Endothelial cell of umbilical vein (primary cell): ENCODE data around the gene SLC25A21. TPM values are rescaled to one million over a fixed set of nuclear protein-coding genes. Genes with fewer than 3 reads are reported as not detected.

Experiments
- BruUV-seq: library from RNA; stranded (reverse); fragments of 400-500 nt; replicated peaks from 2 replicates; lab custom pipeline; 2021; lab: Mats Ljungman, UMichigan
- CTCF ChIA-PET: fragments of 300-600, 350-600 bp; sonication (Branson Sonifier 250); formaldehyde crosslinking; loops from one replicate; lab custom pipeline; 2021; ENCODE audit warnings: antibody characterized with exemption, inconsistent platforms; lab: Charles Lee
- POLR2A ChIA-PET: fragments of 300-600, 350-600 bp; sonication (Branson Sonifier 250); formaldehyde crosslinking; loops from one replicate; lab custom pipeline; 2021; ENCODE audit warnings: antibody characterized with exemption, inconsistent platforms; lab: Charles Lee
- DNase-seq: peaks from one replicate; pipeline ENCODE4 v3.0.0-alpha.2; 2011; ENCODE audit warnings: low read depth, low spot score
- FAIRE-seq: peaks from 2 replicates; lab custom pipeline; 2011; peaks lifted over from hg19 to GRCh38; lab: Jason Lieb, UNC
- H2AFZ ChIP-seq: 2 replicates; pipeline ENCODE4 v1.6.0; 2012; ENCODE audit warnings: low read depth, low read length, control low read depth, inconsistent platforms
- H3K27ac ChIP-seq: 2 replicates; pipeline ENCODE4 v1.5.1; 2011; ENCODE audit warnings: low read depth, mild to moderate bottlenecking, control low read depth, low read length, moderate library complexity; ENCODE audit not compliant: insufficient read depth
- H3K27me3 ChIP-seq, 2 experiments: 2 replicates each; pipeline versions ENCODE4 v1.6.0 to v1.6.1; 2011; ENCODE audit warnings: low read length in 2 of 2, mixed read lengths in 1 of 2; ENCODE audit not compliant: control insufficient read depth in 2 of 2, insufficient read depth in 2 of 2
- H3K36me3 ChIP-seq, 2 experiments: 2 replicates in 1 of 2; 3 replicates in 1 of 2; pipeline ENCODE4 v1.5.1; 2011; ENCODE audit warnings: low read length in 2 of 2, mild to moderate bottlenecking in 1 of 2, moderate library complexity in 1 of 2; ENCODE audit not compliant: control insufficient read depth in 2 of 2, insufficient read depth in 2 of 2; ENCODE audit errors: extremely low read depth in 1 of 2
- H3K4me1 ChIP-seq: 3 replicates; pipeline ENCODE4 v1.5.1; 2011; ENCODE audit warnings: mild to moderate bottlenecking, low read length; ENCODE audit not compliant: control insufficient read depth, insufficient read depth; ENCODE audit errors: extremely low read depth
- H3K4me2 ChIP-seq: 2 replicates; pipeline ENCODE4 v1.6.1; 2011; ENCODE audit warnings: low read length, control low read depth, mixed read lengths; ENCODE audit not compliant: insufficient read depth
- H3K4me3 ChIP-seq, 3 experiments: fragments of 200-600 bp in 1 of 3; sonication (generic), shearing (Covaris generic) in 1 of 3; replicated peaks in 1 of 3; 2 replicates each; pipeline ENCODE4 v1.5.1; 2011 to 2016; ENCODE audit warnings: control low read depth in 3 of 3, low read length in 3 of 3, mild to moderate bottlenecking in 2 of 3, inconsistent platforms in 1 of 3, low read depth in 1 of 3, moderate library complexity in 1 of 3; ENCODE audit not compliant: insufficient read depth in 1 of 3
- H3K79me2 ChIP-seq: 2 replicates; pipeline ENCODE4 v1.6.0; 2012; ENCODE audit warnings: low read length, inconsistent platforms; ENCODE audit not compliant: control insufficient read depth, insufficient read depth
- H3K9ac ChIP-seq: replicated peaks from 2 replicates; pipeline ENCODE3; 2011; ENCODE audit warnings: low read length, control low read depth; ENCODE audit not compliant: insufficient read depth; ENCODE audit errors: extremely low read depth
- H3K9me1 ChIP-seq: replicated peaks from 3 replicates; pipeline ENCODE4 v1.6.0; 2011; ENCODE audit warnings: mild to moderate bottlenecking, low read length; ENCODE audit not compliant: control insufficient read depth, insufficient read depth; ENCODE audit errors: extremely low read depth
- H3K9me3 ChIP-seq: replicated peaks from 2 replicates; pipeline ENCODE4 v1.5.1; 2012; ENCODE audit warnings: low read length, inconsistent platforms; ENCODE audit not compliant: control insufficient read depth, insufficient read depth
- H4K20me1 ChIP-seq: replicated peaks from 2 replicates; pipeline ENCODE3; 2011; ENCODE audit warnings: mild to moderate bottlenecking, low read length; ENCODE audit not compliant: control insufficient read depth, insufficient read depth; ENCODE audit errors: extremely low read depth
- FOS ChIP-seq: IDR thresholded peaks from 2 replicates; pipeline ENCODE4 v1.6.1; 2011; ENCODE audit warnings: mild to moderate bottlenecking, low read length, moderate library complexity, borderline replicate concordance; ENCODE audit not compliant: insufficient read depth
- GATA2 ChIP-seq: IDR thresholded peaks from 2 replicates; pipeline ENCODE4 v1.7.0; 2011; ENCODE audit warnings: low read depth, mild to moderate bottlenecking, moderate library complexity, mixed read lengths, low read length; ENCODE audit not compliant: insufficient read length, insufficient read depth
- JUN ChIP-seq: IDR thresholded peaks from 2 replicates; pipeline ENCODE4 v1.6.1; 2011; ENCODE audit warnings: borderline replicate concordance, low read depth; ENCODE audit not compliant: insufficient read length, insufficient read depth
- POLR2A ChIP-seq: IDR thresholded peaks from 2 replicates; pipeline ENCODE4 v1.6.1; 2012; ENCODE audit warnings: low read depth, mild to moderate bottlenecking, control low read depth, low read length
- POLR2AphosphoS5 ChIP-seq: IDR thresholded peaks from 2 replicates; pipeline ENCODE4 v1.6.1; 2012; ENCODE audit warnings: low read depth, mild to moderate bottlenecking, control low read depth, low read length, moderate library complexity; ENCODE audit not compliant: insufficient read depth
- dilution Hi-C: fragments of 300-500 bp; cut with MboI; formaldehyde crosslinking; loops from one replicate; pipeline ENCODE4 v1.15.0; 2019; ENCODE audit warnings: low sequenced_read_pairs; ENCODE audit not compliant: extremely low pct_ligation_motif_present
- intact Hi-C: fragments of 100-400 bp; cut with micrococcal nuclease; formaldehyde crosslinking; loops from one replicate; pipeline ENCODE4 v1.10.0; 2022
- microRNA-seq: library from miRNA; unstranded; fragments of <30 nt; microRNA quantifications from one replicate; pipeline ENCODE4 v1.2.0, GENCODE V29; 2021; ENCODE audit warnings: borderline number of aligned reads, borderline replicate concordance
- polyA plus RNA-seq, 4 experiments: library from polyadenylated mRNA; depleted of rRNA in 3 of 4; stranded (reverse) in 3 of 4; unstranded in 1 of 4; fragments of >200 nt; gene quantifications; 2 replicates each; pipeline versions ENCODE4 v1.2.1 to v1.2.3, GENCODE V29; 2011 to 2012; ENCODE audit warnings: missing spikeins in 1 of 4
- small RNA-seq: library from RNA; depleted of rRNA; stranded (forward); fragments of <200 nt; gene quantifications from one replicate; pipeline ENCODE3, GENCODE V24; 2012; ENCODE audit warnings: low replicate concordance, low read depth; ENCODE audit not compliant: insufficient read depth, insufficient read length
- total RNA-seq: library from RNA; stranded (reverse); gene quantifications from 2 replicates; pipeline ENCODE4 v1.2.3, GENCODE V29; 2021
- TF ChIP-seq, protein P1 (sequence below): IDR thresholded peaks from 2 replicates; pipeline ENCODE4 v1.6.1; 2011; ENCODE audit not compliant: insufficient read depth, insufficient read length
- TF ChIP-seq, protein P2 (sequence below), 2 donors: IDR thresholded peaks; 1 replicate in 1 of 2; 2 replicates in 1 of 2; pipeline ENCODE4 v1.5.1; 2011; ENCODE audit warnings: low read length in 2 of 2, mild to moderate bottlenecking in 2 of 2, moderate library complexity in 2 of 2, control low read depth in 1 of 2, inconsistent platforms in 1 of 2, low read depth in 1 of 2; ENCODE audit not compliant: insufficient read depth in 1 of 2; ENCODE audit errors: extremely low read depth in 1 of 2

The SLC25A21 gene
- total and polyA plus RNA-seq, 2 donors (not counting 3 experiments of a cell fraction or from before 2014, with no cell fraction given), result 0.98 to 1.4 TPM

DNA sequence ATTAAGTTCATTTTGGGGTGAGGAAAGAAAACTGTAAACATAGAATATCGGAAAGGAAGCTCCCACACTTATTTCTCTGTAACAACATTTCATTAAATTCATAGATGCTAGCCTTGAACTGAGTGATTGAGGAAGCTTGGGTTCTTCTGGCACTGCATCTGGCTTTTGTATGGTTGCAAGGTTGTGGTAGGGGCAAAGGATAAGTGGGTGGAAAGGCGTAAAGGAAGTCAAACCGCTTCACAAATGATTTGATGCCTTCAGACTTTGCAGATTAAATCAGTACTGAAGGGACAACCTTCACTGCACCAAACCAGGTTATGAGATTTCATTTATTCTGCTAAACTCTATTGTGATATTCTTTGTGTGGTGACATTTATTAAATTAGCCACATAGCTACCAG lies 538.8 kb downstream of the SLC25A21 start:
- H3K36me3 ChIP-seq, result no peaks in the 10 kb centered on the region
- FAIRE-seq, result no peak
- intact Hi-C loops, result no loop called here
- peaks cover 2 to 3% of the 10 kb centered on the region in 2 experiments for H3K27me3 ChIP-seq
- no peaks in the 10 kb centered on the region for H4K20me1 ChIP-seq
- DNase-seq, result no peak
- H2AFZ ChIP-seq, result no peak overlapping the region
- ChIA-PET POLR2A (no interaction called here), CTCF (interaction anchor here (1.0 kb wide), 1 partner anchor 8 kb away, joined by 3 read pairs; no protein-coding TSS in a partner anchor)
- H3K9me3 ChIP-seq, result no peaks in the 10 kb centered on the region
- no peak overlapping the region for H3K4me3 ChIP-seq
- no peak overlapping the region for H3K27ac ChIP-seq
- H3K4me1 ChIP-seq, result no peaks in the 10 kb centered on the region
- no TSS peak for BruUV-seq
- H3K9me1 ChIP-seq, result no peaks in the 10 kb centered on the region
- H3K4me2 ChIP-seq, result no peak overlapping the region
- TF ChIP-seq GATA2, result no peak
- TF ChIP-seq, protein P1, sequence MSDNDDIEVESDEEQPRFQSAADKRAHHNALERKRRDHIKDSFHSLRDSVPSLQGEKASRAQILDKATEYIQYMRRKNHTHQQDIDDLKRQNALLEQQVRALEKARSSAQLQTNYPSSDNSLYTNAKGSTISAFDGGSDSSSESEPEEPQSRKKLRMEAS, result no peak
- TF ChIP-seq, protein P2, sequence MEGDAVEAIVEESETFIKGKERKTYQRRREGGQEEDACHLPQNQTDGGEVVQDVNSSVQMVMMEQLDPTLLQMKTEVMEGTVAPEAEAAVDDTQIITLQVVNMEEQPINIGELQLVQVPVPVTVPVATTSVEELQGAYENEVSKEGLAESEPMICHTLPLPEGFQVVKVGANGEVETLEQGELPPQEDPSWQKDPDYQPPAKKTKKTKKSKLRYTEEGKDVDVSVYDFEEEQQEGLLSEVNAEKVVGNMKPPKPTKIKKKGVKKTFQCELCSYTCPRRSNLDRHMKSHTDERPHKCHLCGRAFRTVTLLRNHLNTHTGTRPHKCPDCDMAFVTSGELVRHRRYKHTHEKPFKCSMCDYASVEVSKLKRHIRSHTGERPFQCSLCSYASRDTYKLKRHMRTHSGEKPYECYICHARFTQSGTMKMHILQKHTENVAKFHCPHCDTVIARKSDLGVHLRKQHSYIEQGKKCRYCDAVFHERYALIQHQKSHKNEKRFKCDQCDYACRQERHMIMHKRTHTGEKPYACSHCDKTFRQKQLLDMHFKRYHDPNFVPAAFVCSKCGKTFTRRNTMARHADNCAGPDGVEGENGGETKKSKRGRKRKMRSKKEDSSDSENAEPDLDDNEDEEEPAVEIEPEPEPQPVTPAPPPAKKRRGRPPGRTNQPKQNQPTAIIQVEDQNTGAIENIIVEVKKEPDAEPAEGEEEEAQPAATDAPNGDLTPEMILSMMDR (IDR thresholded peaks at IDR 0.05; ENCODE audit: extremely low read depth in 1 of 2, insufficient read depth in 1 of 2, low read depth in 1 of 2, low read length in 2 of 2), result no peak
- TF ChIP-seq POLR2AphosphoS5, result no peak
- TF ChIP-seq JUN, result no peak
- TF ChIP-seq POLR2A, result no peak
- TF ChIP-seq FOS, result no peak
- no peak overlapping the region for H3K9ac ChIP-seq
- no peaks in the 10 kb centered on the region for H3K79me2 ChIP-seq
- dilution Hi-C loops, result no loop called here

Small RNA genes lying within 50 kb of the gene (microRNA-seq; reads per million reads assigned to microRNA genes)
- not detected for gene MIR4503

Small RNA genes lying within 50 kb of the gene (small RNA-seq; reads per million reads assigned to genes)
- not detected for gene MIR4503
- not detected for gene RNU6-273P

Other genes starting within 250 kb of the SLC25A21 start
- gene MIPOL1, start 25.3 kb upstream of the SLC25A21 start, total RNA-seq, result 31.3 and 33.5 TPM in 2 replicates
- gene MIPOL1, start 25.3 kb upstream of the SLC25A21 start, polyA plus RNA-seq, result 2.0 and 3.4 TPM in 2 replicates